Thyroid gland (tissue), 4 donors: Measurements from ENCODE around the gene PUSL1.

Source experiments
- CTCF ChIP-seq, 6 experiments: fragments of 200-600 bp in 3 of 6; fragments of 450-650 bp in 3 of 6; sonication (generic) in 3 of 6; IDR thresholded peaks; one replicate each; pipeline ENCODE4 v1.5.1; 2016 to 2019; ENCODE audit warnings: antibody characterized with exemption in 6 of 6, mild to moderate bottlenecking in 2 of 6, inconsistent platforms in 1 of 6, moderate library complexity in 1 of 6
- POLR2A ChIP-seq, 2 donors: fragments of 450-650 bp; IDR thresholded peaks; one replicate each; pipeline ENCODE4 v1.6.1; 2017; ENCODE audit warnings: antibody characterized with exemption in 2 of 2, mild to moderate bottlenecking in 2 of 2, moderate library complexity in 1 of 2

GRCh38 chr1:1303736-1304135, 4.7 kb upstream of the PUSL1 start:
- TF ChIP-seq CTCF (IDR thresholded peaks at IDR 0.05) (no peak), POLR2A (IDR thresholded peaks at IDR 0.05) (no peak)
